ENCODE data around the gene SNAPC2. TPM values are rescaled to one million over a fixed set of nuclear protein-coding genes. Genes with fewer than 3 reads are reported as not detected.
A peak's percentile ranks its signal among the peaks of the same experiment; 100 is the strongest.
"Not testable (repeated sequence)": the region's sequence is repeated elsewhere in the genome, so short reads cannot be mapped to it uniquely, and the experiment has no call there.

Gene SNAPC2
- total RNA-seq, 2 donors from 2014 or later: 13.4 to 15.4 TPM

DNA sequence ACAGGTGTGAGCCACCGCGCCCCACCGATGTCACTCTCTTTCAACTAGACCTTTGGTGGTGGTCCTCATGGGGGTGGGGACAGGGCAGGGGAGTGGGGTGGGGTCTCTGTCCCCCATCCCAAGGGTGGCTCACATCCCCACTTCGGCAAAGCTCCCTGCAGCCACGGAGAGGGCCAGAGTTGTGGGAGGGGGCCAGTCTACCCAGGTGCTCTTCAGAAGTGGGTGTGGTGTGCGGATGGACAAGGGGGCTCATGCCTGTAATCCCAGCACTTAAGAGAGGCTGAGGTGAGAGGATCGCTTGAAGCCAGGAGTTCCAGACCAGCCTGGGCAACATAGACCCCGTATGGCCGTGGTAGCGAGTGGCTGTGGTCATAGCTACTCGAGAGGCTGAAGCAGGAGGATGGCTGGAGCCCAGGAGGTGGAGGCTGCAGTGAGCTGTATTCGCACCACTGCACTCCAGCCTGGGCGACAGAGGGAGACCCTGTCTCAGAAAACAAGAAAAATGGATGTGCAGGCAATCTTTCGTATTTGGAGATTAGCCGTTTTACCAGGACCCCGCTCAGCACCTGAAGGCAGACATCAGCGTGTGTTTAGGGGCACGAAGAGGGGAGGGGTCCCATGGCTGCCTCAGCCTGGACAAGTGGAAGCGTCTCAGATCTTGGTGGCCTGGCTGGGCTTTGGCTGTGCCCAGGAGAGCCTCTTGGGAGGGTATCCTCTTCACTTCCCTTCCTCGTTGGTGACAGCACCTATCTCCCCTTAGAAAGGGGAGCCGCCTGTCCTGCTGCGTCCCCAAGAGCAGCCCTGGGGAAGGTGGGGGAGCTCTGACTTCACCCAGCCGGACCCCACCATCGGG is 4.7 kb upstream of the SNAPC2 start:
- Histone ChIP-seq H3K9ac (ENCODE audit: low read depth in 2 of 2, low read length in 2 of 2) (no peak overlapping the region), H3K4me3 (peak overlapping the region; percentile 30), H3K9me3 (no peaks in the 10 kb centered on the region), H3K36me3 (peaks cover 2% of the 10 kb centered on the region), H3K27ac (no peak overlapping the region), H3K4me1 (peaks cover 9% of the 10 kb centered on the region), H3K27me3 (peaks cover 41% of the 10 kb centered on the region)
- intact Hi-C loops (cut with DNase I): no loop called here
- DNase-seq: no peak
- no peak for TF ChIP-seq CTCF (IDR thresholded peaks at IDR 0.05)

DNA sequence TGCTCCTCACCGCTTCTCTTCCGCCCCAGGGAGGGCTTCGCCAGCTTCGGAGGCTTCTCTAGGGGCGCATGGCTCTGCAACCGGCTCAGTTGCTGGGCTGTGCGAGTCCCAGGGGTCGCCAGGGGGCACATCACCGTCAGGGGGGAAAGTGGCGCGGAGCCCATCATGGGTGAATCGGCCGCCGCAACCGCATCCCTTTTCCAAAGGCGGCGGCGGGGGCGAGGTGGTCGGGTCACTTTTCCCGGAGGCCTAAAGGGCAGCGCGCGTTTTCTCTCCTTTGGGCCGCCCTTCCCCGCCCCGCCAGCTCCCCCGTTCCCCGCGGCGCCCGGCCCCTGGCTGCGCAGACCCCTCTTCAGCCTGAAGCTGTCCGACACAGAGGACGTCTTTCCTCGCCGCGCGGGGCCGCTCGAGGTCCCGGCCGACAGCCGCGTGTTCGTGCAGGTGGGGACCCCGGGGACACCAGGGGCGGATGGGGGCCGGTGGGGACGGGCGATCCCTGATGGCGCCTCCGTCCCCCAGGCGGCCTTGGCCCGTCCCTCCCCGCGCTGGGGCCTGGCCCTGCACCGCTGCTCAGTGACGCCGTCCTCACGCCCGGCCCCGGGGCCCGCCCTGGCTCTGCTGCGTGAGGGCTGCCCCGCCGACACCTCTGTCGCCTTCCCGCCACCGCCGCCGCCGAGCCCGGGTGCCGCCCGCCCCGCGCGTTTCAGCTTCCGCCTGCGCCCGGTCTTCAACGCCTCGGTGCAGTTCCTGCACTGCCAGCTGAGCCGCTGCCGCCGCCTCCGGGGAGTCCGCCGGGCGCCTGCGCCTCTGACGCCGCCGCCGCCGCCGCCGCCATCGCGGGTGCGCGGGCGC is 3.8 kb upstream of the SNAPC2 start:
- H3K27me3 ChIP-seq: peaks cover 41% of the 10 kb centered on the region
- intact Hi-C loops (cut with DNase I): no loop called here
- peak overlapping the region in 1 of 2 donors; percentile 3 for H3K9ac ChIP-seq (ENCODE audit: low read depth in 2 of 2, low read length in 2 of 2)
- H3K4me1 ChIP-seq: peaks cover 10% of the 10 kb centered on the region
- no peak for DNase-seq
- H3K9me3 ChIP-seq: no peaks in the 10 kb centered on the region
- H3K4me3 ChIP-seq: peak overlapping the region; percentile 30
- H3K36me3 ChIP-seq: no peaks in the 10 kb centered on the region
- no peak overlapping the region for H3K27ac ChIP-seq
- TF ChIP-seq CTCF (IDR thresholded peaks at IDR 0.05): no peak

- H3K9me3 ChIP-seq: no peaks in the 10 kb centered on the region
- no peak for DNase-seq
- intact Hi-C loops (cut with DNase I): no loop called here
- H3K27ac ChIP-seq: no peak overlapping the region
- H3K36me3 ChIP-seq: no peaks in the 10 kb centered on the region
- H3K9ac ChIP-seq (ENCODE audit: low read depth in 2 of 2, low read length in 2 of 2): peak overlapping the region; percentile 34 to 56
- peaks cover 14% of the 10 kb centered on the region for H3K4me1 ChIP-seq
- H3K27me3 ChIP-seq: peaks cover 41% of the 10 kb centered on the region
- H3K4me3 ChIP-seq: no peak overlapping the region
- TF ChIP-seq CTCF (IDR thresholded peaks at IDR 0.05): no peak
These were observed 3.2 kb upstream of the SNAPC2 start for GRCh38 chr19:7916955-7917266.

- Histone ChIP-seq H3K27me3 (peaks cover 41% of the 10 kb centered on the region), H3K9ac (ENCODE audit: low read depth in 2 of 2, low read length in 2 of 2) (peak overlapping the region; percentile 34 to 56), H3K9me3 (no peaks in the 10 kb centered on the region), H3K4me1 (peaks cover 14% of the 10 kb centered on the region), H3K27ac (no peak overlapping the region), H3K4me3 (peak overlapping the region; percentile 7), H3K36me3 (no peaks in the 10 kb centered on the region)
- intact Hi-C loops (cut with DNase I): no loop called here
- TF ChIP-seq CTCF (IDR thresholded peaks at IDR 0.05): peak; percentile 32
- no peak for DNase-seq
These were observed 2.7 kb upstream of the SNAPC2 start for GRCh38 chr19:7917267-7918061.

GRCh38 chr19:7918062-7918614 is 2.0 kb upstream of the SNAPC2 start:
- H3K27ac ChIP-seq; DNase-seq; intact Hi-C loops (cut with DNase I); H3K9me3 ChIP-seq; H3K36me3 ChIP-seq: not testable (repeated sequence)
- H3K4me3 ChIP-seq: peak overlapping the region; percentile 7
- peaks cover 41% of the 10 kb centered on the region for H3K27me3 ChIP-seq
- H3K4me1 ChIP-seq: peaks cover 14% of the 10 kb centered on the region
- peak overlapping the region in 1 of 2 donors; percentile 56 for H3K9ac ChIP-seq (ENCODE audit: low read depth in 2 of 2, low read length in 2 of 2)

Data from colonic mucosa (tissue), 4 donors.